Uterus (tissue), 4 donors: ENCODE measurements around the gene ONECUT3. TPM values are rescaled to one million over a fixed set of nuclear protein-coding genes. Genes with fewer than 3 reads are reported as not detected.

Experiments used
- DNase-seq, 2 donors: peaks; one replicate each; pipeline ENCODE4 v3.0.0-alpha.2; 2019 to 2020
- H3K27ac ChIP-seq, 2 donors: fragments of 200-600 bp; sonication (generic); 1 replicate in 1 of 2; 2 replicates in 1 of 2; pipeline ENCODE4 v1.5.1; 2016 to 2018
- H3K27me3 ChIP-seq, 2 donors: fragments of 200-600 bp; sonication (generic); one replicate each; pipeline ENCODE4 v1.5.1; 2018 to 2019; ENCODE audit warnings: control low read depth in 1 of 2
- H3K36me3 ChIP-seq, 2 donors: fragments of 200-600 bp; sonication (generic); one replicate each; pipeline ENCODE4 v1.5.1; 2019; ENCODE audit warnings: control low read depth in 1 of 2
- H3K4me1 ChIP-seq, 2 donors: fragments of 200-600 bp; sonication (generic); one replicate each; pipeline ENCODE4 v1.5.1; 2018 to 2019; ENCODE audit warnings: control low read depth in 1 of 2
- H3K4me3 ChIP-seq, 2 donors: fragments of 200-600 bp; sonication (generic); 1 replicate in 1 of 2; 2 replicates in 1 of 2; pipeline ENCODE4 v1.5.1; 2018 to 2019; ENCODE audit warnings: mild to moderate bottlenecking in 1 of 2
- H3K9me3 ChIP-seq, 2 donors: fragments of 200-600 bp; sonication (generic); one replicate each; pipeline ENCODE4 v1.5.1; 2019; ENCODE audit warnings: control low read depth in 1 of 2
- POLR2A ChIP-seq, 2 donors: fragments of 450-650 bp; IDR thresholded peaks; one replicate each; pipeline ENCODE4 v1.6.1; 2016; ENCODE audit warnings: antibody characterized with exemption in 2 of 2, mild to moderate bottlenecking in 1 of 2, moderate library complexity in 1 of 2
- intact Hi-C: fragments of 100-400 bp; cut with DNase I; formaldehyde crosslinking; loops from one replicate; pipeline ENCODE4 v1.15.1; 2023; ENCODE audit warnings: low total_unique reads
- total RNA-seq, 4 donors: library from RNA; depleted of rRNA in 3 of 4; stranded (reverse); fragments of >200 nt in 3 of 4; gene quantifications; one replicate each; pipeline versions ENCODE4 v1.1.0 to v1.2.4, GENCODE V29; 2014 to 2023
- TF ChIP-seq, protein P1 (sequence below), 4 experiments: fragments of 200-600 bp in 2 of 4; fragments of 450-650 bp in 2 of 4; sonication (generic) in 2 of 4; IDR thresholded peaks; one replicate each; pipeline ENCODE4 v1.5.1; 2016 to 2019; ENCODE audit warnings: antibody characterized with exemption in 4 of 4, mild to moderate bottlenecking in 2 of 4, moderate library complexity in 1 of 4
- donor health status: DM: yes; HTN: yes; CAD: no.

ONECUT3 gene
- total RNA-seq, 4 donors from 2014 or later: not detected

DNA sequence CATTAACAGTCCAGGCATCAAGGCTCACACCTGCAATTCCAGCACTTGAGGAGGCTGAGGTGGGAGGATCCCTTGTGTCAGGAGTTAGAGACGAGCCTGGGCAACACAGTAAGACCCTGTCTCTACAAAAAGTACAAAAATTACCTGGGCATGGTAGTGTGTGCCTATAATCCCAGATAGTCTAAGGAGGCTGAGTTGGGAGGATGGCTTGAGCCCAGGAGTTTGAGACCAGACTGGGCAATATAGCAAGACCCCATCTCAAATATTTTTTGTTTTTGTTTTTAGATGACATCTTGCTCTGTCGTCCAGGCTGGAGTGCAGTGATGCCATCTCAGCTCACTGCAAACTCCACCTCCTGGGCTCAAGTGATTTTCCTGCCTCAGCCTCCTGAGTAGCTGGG lies 40.1 kb upstream of the ONECUT3 start:
- H3K27me3 ChIP-seq: peaks cover 0 to under 1% of the 10 kb centered on the region in 2 donors
- TF ChIP-seq, protein P1, sequence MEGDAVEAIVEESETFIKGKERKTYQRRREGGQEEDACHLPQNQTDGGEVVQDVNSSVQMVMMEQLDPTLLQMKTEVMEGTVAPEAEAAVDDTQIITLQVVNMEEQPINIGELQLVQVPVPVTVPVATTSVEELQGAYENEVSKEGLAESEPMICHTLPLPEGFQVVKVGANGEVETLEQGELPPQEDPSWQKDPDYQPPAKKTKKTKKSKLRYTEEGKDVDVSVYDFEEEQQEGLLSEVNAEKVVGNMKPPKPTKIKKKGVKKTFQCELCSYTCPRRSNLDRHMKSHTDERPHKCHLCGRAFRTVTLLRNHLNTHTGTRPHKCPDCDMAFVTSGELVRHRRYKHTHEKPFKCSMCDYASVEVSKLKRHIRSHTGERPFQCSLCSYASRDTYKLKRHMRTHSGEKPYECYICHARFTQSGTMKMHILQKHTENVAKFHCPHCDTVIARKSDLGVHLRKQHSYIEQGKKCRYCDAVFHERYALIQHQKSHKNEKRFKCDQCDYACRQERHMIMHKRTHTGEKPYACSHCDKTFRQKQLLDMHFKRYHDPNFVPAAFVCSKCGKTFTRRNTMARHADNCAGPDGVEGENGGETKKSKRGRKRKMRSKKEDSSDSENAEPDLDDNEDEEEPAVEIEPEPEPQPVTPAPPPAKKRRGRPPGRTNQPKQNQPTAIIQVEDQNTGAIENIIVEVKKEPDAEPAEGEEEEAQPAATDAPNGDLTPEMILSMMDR (IDR thresholded peaks at IDR 0.05): no peak
- TF ChIP-seq POLR2A (IDR thresholded peaks at IDR 0.05): no peak

DNA sequence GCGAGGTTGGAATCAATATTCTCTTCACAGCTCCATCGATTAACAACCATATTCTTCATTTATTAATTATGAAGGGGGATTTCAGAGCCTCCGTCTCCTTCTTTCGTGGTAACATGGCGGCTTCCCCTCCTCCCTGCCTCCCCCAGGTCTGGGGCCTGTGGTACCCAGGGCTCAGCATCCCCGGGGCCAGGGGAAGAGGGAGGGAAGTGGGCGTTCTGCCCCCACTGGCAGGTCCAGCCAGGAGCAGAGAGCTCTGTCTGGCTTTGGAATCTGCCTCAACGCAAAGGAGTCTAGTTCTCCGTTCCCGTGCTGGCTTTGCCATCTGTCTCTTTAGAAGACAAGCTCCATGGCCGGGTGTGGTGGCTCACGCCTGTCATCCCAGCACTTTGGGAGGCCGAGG lies 37.8 kb upstream of the ONECUT3 start:
- no peaks in the 10 kb centered on the region for H3K36me3 ChIP-seq
- DNase-seq: no peak
- peaks cover 0 to 21% of the 10 kb centered on the region in 2 donors for H3K27me3 ChIP-seq
- no peak overlapping the region for H3K27ac ChIP-seq
- H3K9me3 ChIP-seq: no peaks in the 10 kb centered on the region
- intact Hi-C loops: no loop called here
- TF ChIP-seq, protein P1 (IDR thresholded peaks at IDR 0.05): no peak
- TF ChIP-seq POLR2A (IDR thresholded peaks at IDR 0.05): no peak
- H3K4me3 ChIP-seq: no peak overlapping the region
- no peaks in the 10 kb centered on the region for H3K4me1 ChIP-seq

More for the DNA sequence above, 40.1 kb upstream of the ONECUT3 start:
- Histone ChIP-seq H3K9me3 (no peaks in the 10 kb centered on the region), H3K4me1 (no peaks in the 10 kb centered on the region), H3K4me3 (no peak overlapping the region), H3K36me3 (no peaks in the 10 kb centered on the region), H3K27ac (no peak overlapping the region)
- intact Hi-C loops: no loop called here
- no peak for DNase-seq

DNA sequence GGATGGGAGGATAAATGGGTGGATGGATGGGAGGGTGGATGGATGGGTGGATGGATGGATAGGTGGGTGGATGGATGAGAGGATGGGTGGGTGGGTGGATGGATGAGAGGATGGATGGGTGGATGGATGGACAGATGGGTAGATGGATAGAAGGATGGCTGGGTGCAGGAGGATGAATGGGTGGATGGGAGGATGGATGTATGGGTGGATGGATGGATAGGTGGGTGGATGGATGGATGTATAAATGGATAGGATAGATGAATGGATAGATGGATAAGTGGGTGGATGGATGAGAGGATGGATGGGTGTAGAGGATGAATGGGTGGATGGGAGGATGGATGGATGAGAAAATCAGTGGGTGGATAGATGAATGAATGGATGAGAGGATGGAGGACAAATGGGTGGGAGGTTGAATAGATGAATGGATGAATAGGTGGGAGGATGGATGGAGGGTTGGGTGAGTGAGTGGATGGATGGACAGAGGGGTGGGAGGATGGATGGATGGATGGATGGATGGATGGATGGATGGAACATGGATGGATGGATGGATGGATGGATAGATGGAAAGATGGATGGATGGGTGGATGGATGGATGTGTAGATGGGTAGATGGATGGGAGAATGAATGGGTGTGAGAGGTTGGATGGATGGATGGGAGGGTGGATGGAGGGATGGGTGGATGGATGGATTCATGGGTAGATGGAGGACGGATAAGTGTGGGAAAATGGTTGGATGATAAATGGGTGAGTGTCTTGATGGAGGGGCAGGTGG lies 35.9 kb upstream of the ONECUT3 start:
- intact Hi-C loops: no loop called here
- no peaks in the 10 kb centered on the region for H3K4me1 ChIP-seq
- peaks cover 0 to 21% of the 10 kb centered on the region in 2 donors for H3K27me3 ChIP-seq
- no peak overlapping the region for H3K27ac ChIP-seq
- H3K36me3 ChIP-seq: no peaks in the 10 kb centered on the region
- H3K4me3 ChIP-seq: no peak overlapping the region
- TF ChIP-seq, protein P1 (IDR thresholded peaks at IDR 0.05): no peak
- TF ChIP-seq POLR2A (IDR thresholded peaks at IDR 0.05): no peak
- DNase-seq: no peak
- H3K9me3 ChIP-seq: no peaks in the 10 kb centered on the region

DNA sequence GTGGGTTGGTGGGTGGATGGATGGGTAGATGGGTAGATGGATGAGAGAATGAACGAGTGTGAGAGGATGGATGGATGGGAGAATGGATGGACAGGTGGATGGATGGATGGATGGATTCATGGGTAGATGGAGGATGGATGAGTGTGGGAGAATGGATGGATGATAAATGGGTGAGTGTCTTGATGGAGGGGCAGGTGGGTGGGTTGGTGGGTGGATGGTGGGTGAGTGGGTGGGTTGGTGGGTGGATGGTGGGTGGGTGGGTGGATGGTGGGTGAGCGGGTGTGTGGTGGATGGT lies 35.4 kb upstream of the ONECUT3 start:
- H3K4me1 ChIP-seq: no peaks in the 10 kb centered on the region
- no peak for DNase-seq
- no peak overlapping the region for H3K4me3 ChIP-seq
- H3K9me3 ChIP-seq: no peaks in the 10 kb centered on the region
- no peak overlapping the region for H3K27ac ChIP-seq
- H3K27me3 ChIP-seq: peaks cover 0 to 21% of the 10 kb centered on the region in 2 donors
- no peaks in the 10 kb centered on the region for H3K36me3 ChIP-seq
- intact Hi-C loops: no loop called here
- TF ChIP-seq, protein P1 (IDR thresholded peaks at IDR 0.05): no peak
- TF ChIP-seq POLR2A (IDR thresholded peaks at IDR 0.05): no peak

DNA sequence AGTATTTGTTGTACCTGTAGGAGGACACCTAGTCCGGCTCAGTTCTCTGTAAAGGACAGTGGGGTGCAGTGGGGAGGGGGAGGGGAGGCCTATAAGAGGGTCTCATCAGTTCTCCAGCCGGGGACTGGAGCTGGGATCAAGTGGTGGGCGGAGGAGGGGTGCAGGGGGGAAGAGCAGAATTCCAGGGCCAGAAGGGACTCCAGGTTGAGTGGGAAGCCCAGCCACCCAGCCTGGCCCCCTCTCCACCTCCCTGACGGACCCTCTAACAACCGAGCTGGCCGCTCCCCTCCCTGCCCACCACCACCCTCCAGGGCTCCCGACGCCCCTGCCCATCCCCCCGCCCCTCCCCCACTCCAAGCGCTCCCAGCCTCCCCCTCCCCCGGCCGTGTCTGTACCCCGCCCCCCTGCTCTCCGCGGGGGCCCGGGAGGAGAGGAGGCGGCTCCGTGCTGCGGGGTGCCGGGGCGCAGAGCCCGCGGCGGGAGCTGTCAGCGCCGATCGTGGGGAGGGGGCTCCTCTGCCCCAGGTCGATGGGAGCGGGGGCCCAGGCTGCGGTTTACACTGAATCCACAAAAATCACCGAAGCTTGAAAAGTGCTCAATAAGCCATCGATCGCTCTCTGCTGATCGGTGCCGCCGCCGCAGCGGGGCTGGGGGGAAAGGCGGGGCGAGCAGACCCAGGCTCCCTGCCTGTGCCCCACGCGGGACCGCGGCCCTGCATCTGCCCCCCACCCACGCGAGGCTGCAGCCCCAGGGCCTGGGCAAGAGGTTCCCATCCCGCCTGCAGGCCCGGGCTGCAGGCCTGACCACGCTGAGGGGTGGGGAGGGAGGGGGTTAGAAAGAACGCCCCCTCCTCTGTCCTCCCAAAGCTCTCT lies 34.6 kb upstream of the ONECUT3 start:
- no peaks in the 10 kb centered on the region for H3K4me1 ChIP-seq
- peaks cover 0 to 21% of the 10 kb centered on the region in 2 donors for H3K27me3 ChIP-seq
- TF ChIP-seq POLR2A (IDR thresholded peaks at IDR 0.05): no peak
- TF ChIP-seq, protein P1 (IDR thresholded peaks at IDR 0.05): no peak
- H3K36me3 ChIP-seq: no peaks in the 10 kb centered on the region
- H3K4me3 ChIP-seq: no peak overlapping the region
- intact Hi-C loops: no loop called here
- DNase-seq: no peak
- H3K9me3 ChIP-seq: no peaks in the 10 kb centered on the region
- no peak overlapping the region for H3K27ac ChIP-seq
